ENCODE results near the gene SGMS1. TPM values are rescaled to one million over a fixed set of nuclear protein-coding genes. Genes with fewer than 3 reads are reported as not detected.
"Not testable (repeated sequence)": the region's sequence is repeated elsewhere in the genome, so short reads cannot be mapped to it uniquely, and the experiment has no call there.

The SGMS1 gene
- total RNA-seq, 1 experiment from 2014 or later, result 19.7 TPM

GRCh38 chr10:50388181-50388580 lies 235.6 kb downstream of the SGMS1 start:
- Histone ChIP-seq H3K4me3 (no peak overlapping the region), H3K27me3 (no peaks in the 10 kb centered on the region), H3K36me3 (no peaks in the 10 kb centered on the region), H3K9me3 (no peaks in the 10 kb centered on the region)
- no peak for DNase-seq

GRCh38 chr10:50387732-50388073 lies 236.1 kb downstream of the SGMS1 start:
- no peak overlapping the region for H3K4me3 ChIP-seq
- H3K9me3 ChIP-seq, result no peaks in the 10 kb centered on the region

GRCh38 chr10:50387007-50387731 lies 236.6 kb downstream of the SGMS1 start:
- Histone ChIP-seq H3K27me3 (no peaks in the 10 kb centered on the region), H3K36me3 (no peaks in the 10 kb centered on the region), H3K9me3 (no peaks in the 10 kb centered on the region), H3K4me3 (no peak overlapping the region)
- DNase-seq, result no peak

More at GRCh38 chr10:50387732-50388073, 236.1 kb downstream of the SGMS1 start:
- Histone ChIP-seq H3K36me3 (no peaks in the 10 kb centered on the region), H3K27me3 (no peaks in the 10 kb centered on the region)
- no peak for DNase-seq

GRCh38 chr10:50385624-50386023 lies 238.1 kb downstream of the SGMS1 start:
- Histone ChIP-seq H3K9me3 (no peaks in the 10 kb centered on the region), H3K27me3 (no peaks in the 10 kb centered on the region), H3K36me3 (no peaks in the 10 kb centered on the region), H3K4me3 (no peak overlapping the region)
- DNase-seq, result no peak

- Histone ChIP-seq H3K9me3 (no peaks in the 10 kb centered on the region), H3K4me3 (no peak overlapping the region), H3K36me3 (no peaks in the 10 kb centered on the region), H3K27me3 (no peaks in the 10 kb centered on the region)
- no peak for DNase-seq
These were observed 238.9 kb downstream of the SGMS1 start for GRCh38 chr10:50384898-50385297.

- DNase-seq, result no peak
- Histone ChIP-seq H3K4me3 (no peak overlapping the region), H3K27me3 (no peaks in the 10 kb centered on the region), H3K9me3 (no peaks in the 10 kb centered on the region), H3K36me3 (no peaks in the 10 kb centered on the region)
These were observed 239.5 kb downstream of the SGMS1 start for GRCh38 chr10:50384238-50384637.

- Histone ChIP-seq H3K27me3 (no peaks in the 10 kb centered on the region), H3K4me3 (no peak overlapping the region), H3K36me3 (no peaks in the 10 kb centered on the region), H3K9me3 (no peaks in the 10 kb centered on the region)
- DNase-seq, result no peak
These were observed 241.2 kb downstream of the SGMS1 start for GRCh38 chr10:50382576-50383023.

- Histone ChIP-seq H3K27me3 (no peaks in the 10 kb centered on the region), H3K36me3 (no peaks in the 10 kb centered on the region), H3K9me3 (no peaks in the 10 kb centered on the region), H3K4me3 (no peak overlapping the region)
- no peak for DNase-seq
These were observed 242.1 kb downstream of the SGMS1 start for GRCh38 chr10:50381642-50382041.

- H3K27me3 ChIP-seq, result no peaks in the 10 kb centered on the region
These were observed 244.1 kb downstream of the SGMS1 start for GRCh38 chr10:50379616-50380015.

GRCh38 chr10:50375745-50376144 lies 248.0 kb downstream of the SGMS1 start:
- no peak for DNase-seq
- no peaks in the 10 kb centered on the region for H3K27me3 ChIP-seq

More at GRCh38 chr10:50379616-50380015, 244.1 kb downstream of the SGMS1 start:
- H3K36me3 ChIP-seq, result no peaks in the 10 kb centered on the region
- H3K4me3 ChIP-seq, result no peak overlapping the region
- DNase-seq, result no peak
- H3K9me3 ChIP-seq, result no peaks in the 10 kb centered on the region

GRCh38 chr10:50375051-50375452 lies 248.7 kb downstream of the SGMS1 start:
- no peak for DNase-seq
- H3K9me3 ChIP-seq, result no peaks in the 10 kb centered on the region

More at GRCh38 chr10:50375745-50376144, 248.0 kb downstream of the SGMS1 start:
- H3K9me3 ChIP-seq, result no peaks in the 10 kb centered on the region
- no peak overlapping the region for H3K4me3 ChIP-seq
- H3K36me3 ChIP-seq, result no peaks in the 10 kb centered on the region

GRCh38 chr10:50373821-50374501 lies 249.8 kb downstream of the SGMS1 start:
- H3K9me3 ChIP-seq, result no peaks in the 10 kb centered on the region
- DNase-seq, result peak; percentile 26
- H3K27me3 ChIP-seq, result no peaks in the 10 kb centered on the region

More at GRCh38 chr10:50375051-50375452, 248.7 kb downstream of the SGMS1 start:
- no peaks in the 10 kb centered on the region for H3K27me3 ChIP-seq
- H3K36me3 ChIP-seq, result no peaks in the 10 kb centered on the region
- H3K4me3 ChIP-seq, result no peak overlapping the region

GRCh38 chr10:50369931-50370330 lies 253.8 kb downstream of the SGMS1 start:
- no peaks in the 10 kb centered on the region for H3K27me3 ChIP-seq
- H3K36me3 ChIP-seq, result no peaks in the 10 kb centered on the region
- H3K9me3 ChIP-seq, result no peaks in the 10 kb centered on the region
- no peak overlapping the region for H3K4me3 ChIP-seq
- DNase-seq, result no peak

More at GRCh38 chr10:50373821-50374501, 249.8 kb downstream of the SGMS1 start:
- Histone ChIP-seq H3K4me3 (no peak overlapping the region), H3K36me3 (no peaks in the 10 kb centered on the region)

- no peak for DNase-seq
- Histone ChIP-seq H3K4me3 (no peak overlapping the region), H3K36me3 (no peaks in the 10 kb centered on the region), H3K9me3 (no peaks in the 10 kb centered on the region), H3K27me3 (no peaks in the 10 kb centered on the region)
These were observed 256.0 kb downstream of the SGMS1 start for GRCh38 chr10:50367732-50368131.

GRCh38 chr10:50366421-50366820 lies 257.3 kb downstream of the SGMS1 start:
- H3K9me3 ChIP-seq, H3K4me3 ChIP-seq, H3K36me3 ChIP-seq, H3K27me3 ChIP-seq, DNase-seq: not testable (repeated sequence)

GRCh38 chr10:50364730-50365129 lies 259.0 kb downstream of the SGMS1 start:
- not testable (repeated sequence) for H3K27me3 ChIP-seq, DNase-seq, H3K36me3 ChIP-seq, H3K9me3 ChIP-seq, H3K4me3 ChIP-seq

- Histone ChIP-seq H3K9me3 (no peaks in the 10 kb centered on the region), H3K27me3 (no peaks in the 10 kb centered on the region), H3K4me3 (no peak overlapping the region), H3K36me3 (no peaks in the 10 kb centered on the region)
- DNase-seq, result peak; percentile 9
These were observed 261.1 kb downstream of the SGMS1 start for GRCh38 chr10:50362547-50363125.
